GM12865 (cell line): ENCODE data around the gene LSM4.

Experiments used
- DNase-seq: peaks from one replicate; pipeline ENCODE4 v3.0.0; 2010; ENCODE audit warnings: low read depth
- H3K4me3 ChIP-seq: 2 replicates; pipeline ENCODE4 v1.5.1; 2011; ENCODE audit warnings: mild to moderate bottlenecking, low read depth, low read length, control low read depth
- CTCF ChIP-seq: IDR thresholded peaks from 2 replicates; pipeline ENCODE4 v1.5.1; 2011; ENCODE audit warnings: low read length, control low read depth, low read depth, inconsistent platforms; ENCODE audit not compliant: insufficient read depth; ENCODE audit errors: missing control alignments

LSM4 gene

GRCh38 chr19:18348171-18348570 lies 25.3 kb upstream of the LSM4 start:
- TF ChIP-seq CTCF = no peak
- no peak overlapping the region for H3K4me3 ChIP-seq
- no peak for DNase-seq

GRCh38 chr19:18346091-18346490 lies 23.2 kb upstream of the LSM4 start:
- DNase-seq = no peak
- no peak overlapping the region for H3K4me3 ChIP-seq
- no peak for TF ChIP-seq CTCF

GRCh38 chr19:18345296-18345695 lies 22.4 kb upstream of the LSM4 start:
- TF ChIP-seq CTCF = no peak

GRCh38 chr19:18344582-18344950 lies 21.7 kb upstream of the LSM4 start:
- no peak for TF ChIP-seq CTCF
- H3K4me3 ChIP-seq = no peak overlapping the region

More at GRCh38 chr19:18345296-18345695, 22.4 kb upstream of the LSM4 start:
- no peak for DNase-seq
- H3K4me3 ChIP-seq = no peak overlapping the region

GRCh38 chr19:18342090-18342632 lies 19.3 kb upstream of the LSM4 start:
- H3K4me3 ChIP-seq = no peak overlapping the region
- DNase-seq = no peak
- no peak for TF ChIP-seq CTCF

More at GRCh38 chr19:18344582-18344950, 21.7 kb upstream of the LSM4 start:
- DNase-seq = no peak

- DNase-seq = peak; percentile 80
- TF ChIP-seq CTCF = no peak
- peak overlapping the region; percentile 88 for H3K4me3 ChIP-seq
Observed at GRCh38 chr19:18340990-18341868, 18.4 kb upstream of the LSM4 start.
